Neural progenitor cell (in vitro differentiated cells): Measurements from ENCODE around the gene C4BPB. TPM values are rescaled to one million over a fixed set of nuclear protein-coding genes. Genes with fewer than 3 reads are reported as not detected.

Source experiments
- DNase-seq: peaks from one replicate; pipeline ENCODE4 v3.0.0-alpha.2; 2016; ENCODE audit warnings: low spot score
- H2AFZ ChIP-seq: fragments of 200-600 bp; sonication (generic); replicated peaks from 2 replicates; pipeline ENCODE4 v1.6.1; 2016; ENCODE audit warnings: antibody characterized with exemption
- H3F3A ChIP-seq: fragments of 200-600 bp; sonication (generic); 2 replicates; pipeline ENCODE4 v1.6.1; 2016; ENCODE audit warnings: antibody characterized with exemption, low read depth
- H3K27ac ChIP-seq: fragments of 200-600 bp; sonication (generic); 2 replicates; pipeline ENCODE4 v1.5.1; 2016; ENCODE audit warnings: mild to moderate bottlenecking
- H3K27me3 ChIP-seq: fragments of 200-600 bp; sonication (generic); 2 replicates; pipeline ENCODE4 v1.6.1; 2016; ENCODE audit warnings: mild to moderate bottlenecking, moderate library complexity
- H3K36me3 ChIP-seq: fragments of 200-600 bp; sonication (generic); 2 replicates; pipeline ENCODE4 v1.5.1; 2016
- H3K4me1 ChIP-seq: fragments of 200-600 bp; sonication (generic); 2 replicates; pipeline ENCODE4 v1.6.1; 2016; ENCODE audit warnings: mixed run types
- H3K4me2 ChIP-seq: fragments of 200-600 bp; sonication (generic); 2 replicates; pipeline ENCODE4 v1.6.1; 2016
- H3K4me3 ChIP-seq: fragments of 200-600 bp; sonication (generic); 2 replicates; pipeline ENCODE4 v1.5.1; 2016
- H3K79me2 ChIP-seq: fragments of 200-600 bp; sonication (generic); 2 replicates; pipeline ENCODE4 v1.6.1; 2016; ENCODE audit warnings: low read depth
- H3K9ac ChIP-seq: fragments of 200-600 bp; sonication (generic); 2 replicates; pipeline ENCODE4 v1.6.1; 2016
- H3K9me3 ChIP-seq: fragments of 200-600 bp; sonication (generic); 2 replicates; pipeline ENCODE4 v1.5.1; 2016; ENCODE audit warnings: low read depth
- H4K20me1 ChIP-seq: fragments of 200-600 bp; sonication (generic); 2 replicates; pipeline ENCODE4 v1.6.1; 2016; ENCODE audit warnings: low read depth
- H3K27ac Mint-ChIP-seq: 3 replicates; pipeline ENCODE4 v1.8.0; 2021; ENCODE audit warnings: mixed read lengths
- H3K27me3 Mint-ChIP-seq: 2 replicates; pipeline ENCODE4 v1.8.0; 2022; ENCODE audit warnings: low read depth, mild to moderate bottlenecking, inconsistent platforms, moderate library complexity, mixed read lengths; ENCODE audit not compliant: insufficient read depth
- H3K36me3 Mint-ChIP-seq: 3 replicates; pipeline ENCODE4 v1.8.0; 2021; ENCODE audit warnings: mixed read lengths
- H3K4me1 Mint-ChIP-seq: 3 replicates; pipeline ENCODE4 v1.8.0; 2021; ENCODE audit warnings: mixed read lengths
- H3K4me3 Mint-ChIP-seq: 3 replicates; pipeline ENCODE4 v1.8.0; 2021; ENCODE audit warnings: mild to moderate bottlenecking, moderate library complexity, mixed read lengths
- H3K9me3 Mint-ChIP-seq: 3 replicates; pipeline ENCODE4 v1.8.0; 2020; ENCODE audit warnings: mixed read lengths
- EZH2 ChIP-seq: fragments of 200-600 bp; sonication (generic); IDR thresholded peaks from 2 replicates; pipeline ENCODE4 v1.6.1; 2017; ENCODE audit warnings: antibody characterized with exemption, mild to moderate bottlenecking, moderate library complexity
- EZH2phosphoT487 ChIP-seq: fragments of 200-600 bp; sonication (generic); IDR thresholded peaks from 2 replicates; pipeline ENCODE4 v1.6.1; 2017; ENCODE audit warnings: antibody characterized with exemption
- total RNA-seq: library from RNA; depleted of rRNA; stranded (reverse); fragments of >200 nt; gene quantifications from 2 replicates; pipeline ENCODE4 v1.2.3, GENCODE V29; 2015; ENCODE audit warnings: low replicate concordance
- TF ChIP-seq, protein P1 (sequence below): fragments of 200-600 bp; sonication (generic); IDR thresholded peaks from 2 replicates; pipeline ENCODE4 v1.5.1; 2017; ENCODE audit warnings: antibody characterized with exemption, mild to moderate bottlenecking

C4BPB gene
- total RNA-seq, 1 donor from 2014 or later = not detected

DNA sequence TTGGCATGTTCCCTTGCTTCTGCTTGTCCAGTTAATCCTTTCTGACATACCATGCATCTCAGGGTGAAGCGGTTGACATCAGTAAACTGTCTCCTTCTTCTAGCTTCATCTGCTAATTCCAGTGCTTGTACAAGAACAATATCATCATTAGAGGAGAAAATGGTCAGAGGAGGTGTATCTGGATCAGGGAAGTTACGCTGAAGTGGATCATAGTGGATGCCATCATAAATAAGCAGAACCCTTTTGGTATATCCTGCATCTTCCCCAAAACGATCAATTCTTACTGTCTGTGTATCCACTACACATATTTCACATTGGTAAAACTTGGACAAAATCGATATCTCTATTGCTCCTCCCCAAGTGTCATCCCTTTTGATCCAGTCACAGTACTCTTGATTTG, 39.6 kb upstream of the C4BPB start:
- Histone ChIP-seq H3F3A (peaks cover 27% of the 10 kb centered on the region), H3K4me1 (peaks cover 28% of the 10 kb centered on the region), H3K9ac (no peak overlapping the region), H4K20me1 (peaks cover 39% of the 10 kb centered on the region), H3K9me3 (no peaks in the 10 kb centered on the region), H3K4me3 (no peak overlapping the region), H3K79me2 (peaks cover 55% of the 10 kb centered on the region), H3K4me2 (peak overlapping the region; percentile 89), H2AFZ (no peak overlapping the region), H3K36me3 (no peaks in the 10 kb centered on the region), H3K27me3 (peaks cover 7% of the 10 kb centered on the region), H3K27ac (no peak overlapping the region)
- Mint-ChIP-seq H3K4me1 (peaks cover 39% of the 10 kb centered on the region), H3K9me3 (no peaks in the 10 kb centered on the region), H3K36me3 (peaks cover 16% of the 10 kb centered on the region), H3K27ac (no peak overlapping the region), H3K4me3 (peak overlapping the region; percentile 95), H3K27me3 (peaks cover 9% of the 10 kb centered on the region)
- TF ChIP-seq, protein P1, sequence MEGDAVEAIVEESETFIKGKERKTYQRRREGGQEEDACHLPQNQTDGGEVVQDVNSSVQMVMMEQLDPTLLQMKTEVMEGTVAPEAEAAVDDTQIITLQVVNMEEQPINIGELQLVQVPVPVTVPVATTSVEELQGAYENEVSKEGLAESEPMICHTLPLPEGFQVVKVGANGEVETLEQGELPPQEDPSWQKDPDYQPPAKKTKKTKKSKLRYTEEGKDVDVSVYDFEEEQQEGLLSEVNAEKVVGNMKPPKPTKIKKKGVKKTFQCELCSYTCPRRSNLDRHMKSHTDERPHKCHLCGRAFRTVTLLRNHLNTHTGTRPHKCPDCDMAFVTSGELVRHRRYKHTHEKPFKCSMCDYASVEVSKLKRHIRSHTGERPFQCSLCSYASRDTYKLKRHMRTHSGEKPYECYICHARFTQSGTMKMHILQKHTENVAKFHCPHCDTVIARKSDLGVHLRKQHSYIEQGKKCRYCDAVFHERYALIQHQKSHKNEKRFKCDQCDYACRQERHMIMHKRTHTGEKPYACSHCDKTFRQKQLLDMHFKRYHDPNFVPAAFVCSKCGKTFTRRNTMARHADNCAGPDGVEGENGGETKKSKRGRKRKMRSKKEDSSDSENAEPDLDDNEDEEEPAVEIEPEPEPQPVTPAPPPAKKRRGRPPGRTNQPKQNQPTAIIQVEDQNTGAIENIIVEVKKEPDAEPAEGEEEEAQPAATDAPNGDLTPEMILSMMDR = no peak
- TF ChIP-seq EZH2phosphoT487 = no peak
- TF ChIP-seq EZH2 = no peak
- no peak for DNase-seq

- no peaks in the 10 kb centered on the region for H3K36me3 ChIP-seq
- peaks cover 55% of the 10 kb centered on the region for H3K79me2 ChIP-seq
- no peak for TF ChIP-seq EZH2phosphoT487
- H3K9me3 ChIP-seq = no peaks in the 10 kb centered on the region
- H3K9ac ChIP-seq = peak overlapping the region; percentile 87
- Mint-ChIP-seq H3K9me3 (no peaks in the 10 kb centered on the region), H3K4me1 (peaks cover 39% of the 10 kb centered on the region), H3K4me3 (peak overlapping the region; percentile 95), H3K27me3 (peaks cover 11% of the 10 kb centered on the region), H3K36me3 (peaks cover 16% of the 10 kb centered on the region), H3K27ac (no peak overlapping the region)
- peak overlapping the region; percentile 89 for H3K4me2 ChIP-seq
- peaks cover 12% of the 10 kb centered on the region for H3K27me3 ChIP-seq
- peaks cover 27% of the 10 kb centered on the region for H3F3A ChIP-seq
- DNase-seq = no peak
- peaks cover 39% of the 10 kb centered on the region for H4K20me1 ChIP-seq
- H3K4me1 ChIP-seq = peaks cover 28% of the 10 kb centered on the region
- peak overlapping the region; percentile 69 for H3K4me3 ChIP-seq
- H3K27ac ChIP-seq = no peak overlapping the region
- no peak overlapping the region for H2AFZ ChIP-seq
Observed at GRCh38 chr1:207049514-207049913, 39.1 kb upstream of the C4BPB start.

DNA sequence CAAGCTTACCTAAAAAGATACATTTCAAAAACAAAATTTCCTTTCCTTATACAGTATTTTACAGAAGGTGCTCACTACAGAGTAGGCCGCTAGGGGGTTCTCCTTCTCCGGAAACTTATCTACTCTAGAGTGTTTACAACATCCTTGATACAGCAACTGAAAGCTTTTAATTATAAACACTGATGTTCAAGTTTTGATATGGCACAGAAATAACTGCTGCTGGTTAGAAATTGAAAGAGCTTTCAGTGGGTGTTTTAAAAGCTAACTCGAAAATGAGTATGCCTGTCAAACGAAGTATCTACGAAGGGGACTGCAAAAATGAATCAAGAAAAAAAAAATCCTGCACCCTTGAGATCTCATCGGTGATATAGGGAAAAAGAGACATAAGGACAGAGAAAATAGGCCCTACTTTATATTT, 38.7 kb upstream of the C4BPB start:
- peaks cover 13% of the 10 kb centered on the region for H3K36me3 Mint-ChIP-seq
- H3K4me3 Mint-ChIP-seq = peak overlapping the region; percentile 95
- peak overlapping the region; percentile 69 for H3K4me3 ChIP-seq

More for the DNA sequence above, 38.7 kb upstream of the C4BPB start:
- no peaks in the 10 kb centered on the region for H3K9me3 ChIP-seq
- H3K4me1 ChIP-seq = peaks cover 28% of the 10 kb centered on the region
- Mint-ChIP-seq H3K27ac (peak overlapping the region; percentile 97), H3K4me1 (peaks cover 41% of the 10 kb centered on the region), H3K27me3 (peaks cover 11% of the 10 kb centered on the region), H3K9me3 (no peaks in the 10 kb centered on the region)
- peak overlapping the region; percentile 87 for H3K9ac ChIP-seq
- DNase-seq = peak; percentile 65
- H3K36me3 ChIP-seq = no peaks in the 10 kb centered on the region
- H4K20me1 ChIP-seq = peaks cover 39% of the 10 kb centered on the region
- TF ChIP-seq EZH2phosphoT487 (no peak), EZH2 (no peak)
- TF ChIP-seq, protein P1 = peak; percentile 81
- peaks cover 27% of the 10 kb centered on the region for H3F3A ChIP-seq
- H3K4me2 ChIP-seq = peak overlapping the region; percentile 89
- peak overlapping the region; percentile 89 for H3K27ac ChIP-seq
- peaks cover 14% of the 10 kb centered on the region for H3K27me3 ChIP-seq
- peak overlapping the region; percentile 87 for H2AFZ ChIP-seq
- peaks cover 55% of the 10 kb centered on the region for H3K79me2 ChIP-seq
